H9 (cell line): ENCODE data around the gene EGLN3. TPM values are rescaled to one million over a fixed set of nuclear protein-coding genes. Genes with fewer than 3 reads are reported as not detected.

ENCODE experiments used
- DNase-seq: peaks from one replicate; pipeline ENCODE4 v3.0.0-alpha.2; 2017
- H2AFZ ChIP-seq: one replicate; pipeline ENCODE4 v1.6.1; 2013; ENCODE audit warnings: mild to moderate bottlenecking, low read length, control low read depth, moderate library complexity
- H2AK5ac ChIP-seq: 2 replicates; pipeline ENCODE4 v1.6.1; 2013; ENCODE audit warnings: low read length, control low read depth, mixed read lengths; ENCODE audit not compliant: insufficient read length
- H2BK120ac ChIP-seq: one replicate; pipeline ENCODE4 v1.6.1; 2013; ENCODE audit warnings: low read depth, mild to moderate bottlenecking, low read length, control low read depth, inconsistent platforms; ENCODE audit not compliant: poor library complexity, severe bottlenecking
- H2BK12ac ChIP-seq: 2 replicates; pipeline ENCODE4 v1.6.1; 2013; ENCODE audit warnings: low read length, control low read depth, mixed read lengths, low read depth; ENCODE audit not compliant: insufficient read length
- H2BK15ac ChIP-seq: 2 replicates; pipeline ENCODE4 v1.6.1; 2013; ENCODE audit warnings: low read depth, low read length, control low read depth
- H2BK20ac ChIP-seq: one replicate; pipeline ENCODE4 v1.6.1; 2013; ENCODE audit warnings: low read depth, mild to moderate bottlenecking, low read length, control low read depth, inconsistent platforms; ENCODE audit not compliant: poor library complexity, severe bottlenecking
- H2BK5ac ChIP-seq: 2 replicates; pipeline ENCODE4 v1.6.1; 2013; ENCODE audit warnings: low read length, control low read depth, mixed read lengths; ENCODE audit not compliant: insufficient read length
- H3K14ac ChIP-seq: 2 replicates; pipeline ENCODE4 v1.6.1; 2013; ENCODE audit warnings: low read length, control low read depth; ENCODE audit not compliant: insufficient read depth
- H3K18ac ChIP-seq: 2 replicates; pipeline ENCODE4 v1.6.1; 2013; ENCODE audit warnings: low read depth, mild to moderate bottlenecking, mixed read lengths, low read length, control low read depth; ENCODE audit not compliant: insufficient read length
- H3K23ac ChIP-seq: 2 replicates; pipeline ENCODE4 v1.6.1; 2013; ENCODE audit warnings: low read length, control low read depth, mixed read lengths, low read depth; ENCODE audit not compliant: insufficient read length
- H3K23me2 ChIP-seq: 2 replicates; pipeline ENCODE4 v1.6.1; 2013; ENCODE audit warnings: low read depth, mild to moderate bottlenecking, mixed read lengths, low read length, control low read depth; ENCODE audit not compliant: insufficient read length, poor library complexity, severe bottlenecking
- H3K27ac ChIP-seq: 2 replicates; pipeline ENCODE4 v1.5.1; 2013; ENCODE audit warnings: low read length, control low read depth, mixed read lengths, low read depth; ENCODE audit not compliant: insufficient read length
- H3K27me3 ChIP-seq: 2 replicates; pipeline ENCODE4 v1.6.1; 2013; ENCODE audit warnings: low read length, control low read depth, inconsistent platforms; ENCODE audit not compliant: insufficient read depth
- H3K4ac ChIP-seq: 2 replicates; pipeline ENCODE4 v1.6.1; 2013; ENCODE audit warnings: low read depth, mild to moderate bottlenecking, control low read depth, inconsistent platforms, low read length, moderate library complexity
- H3K4me1 ChIP-seq: 2 replicates; pipeline ENCODE4 v1.6.1; 2013; ENCODE audit warnings: low read length, control low read depth, inconsistent platforms; ENCODE audit not compliant: insufficient read depth
- H3K4me2 ChIP-seq: 2 replicates; pipeline ENCODE4 v1.6.1; 2013; ENCODE audit warnings: low read length, control low read depth, mixed read lengths; ENCODE audit not compliant: insufficient read length, insufficient read depth
- H3K56ac ChIP-seq: 2 replicates; pipeline ENCODE4 v1.6.1; 2013; ENCODE audit warnings: low read depth, mild to moderate bottlenecking, mixed read lengths, low read length, control low read depth; ENCODE audit not compliant: insufficient read length
- H3K79me1 ChIP-seq: 2 replicates; pipeline ENCODE4 v1.6.1; 2013; ENCODE audit warnings: low read depth, mild to moderate bottlenecking, moderate library complexity, low read length, control low read depth, inconsistent platforms; ENCODE audit not compliant: insufficient read depth, poor library complexity, severe bottlenecking
- H3K79me2 ChIP-seq: 2 replicates; pipeline ENCODE4 v1.6.1; 2013; ENCODE audit warnings: low read length, control low read depth, inconsistent platforms; ENCODE audit not compliant: insufficient read depth
- H3K9ac ChIP-seq: 2 replicates; pipeline ENCODE4 v1.6.1; 2013; ENCODE audit warnings: low read length, control low read depth, mixed read lengths; ENCODE audit not compliant: insufficient read length; ENCODE audit errors: extremely low read depth
- H3K9me3 ChIP-seq: one replicate; pipeline ENCODE4 v1.6.1; 2013; ENCODE audit warnings: low read depth, low read length, inconsistent platforms; ENCODE audit not compliant: control insufficient read depth
- H3T11ph ChIP-seq: one replicate; pipeline ENCODE4 v1.6.1; 2013; ENCODE audit warnings: mild to moderate bottlenecking, low read length, control low read depth, inconsistent platforms
- H4K20me1 ChIP-seq: one replicate; pipeline ENCODE4 v1.6.1; 2013; ENCODE audit not compliant: control insufficient read depth, insufficient read length, insufficient read depth
- H4K5ac ChIP-seq: 2 replicates; pipeline ENCODE4 v1.6.1; 2013; ENCODE audit warnings: low read depth, mild to moderate bottlenecking, mixed read lengths, low read length, control low read depth; ENCODE audit not compliant: insufficient read length
- H4K8ac ChIP-seq: replicated peaks from 2 replicates; pipeline ENCODE4 v1.6.1; 2013; ENCODE audit warnings: low read length, control low read depth, mixed read lengths, low read depth; ENCODE audit not compliant: insufficient read length
- H4K91ac ChIP-seq: 2 replicates; pipeline ENCODE4 v1.6.1; 2013; ENCODE audit warnings: low read depth, mild to moderate bottlenecking, moderate library complexity, mixed read lengths, low read length, control low read depth; ENCODE audit not compliant: insufficient read length
- H3K27ac Mint-ChIP-seq, 3 experiments: 2 replicates in 2 of 3; 3 replicates in 1 of 3; pipeline ENCODE4 v1.8.0; 2020 to 2021; ENCODE audit warnings: mixed read lengths in 3 of 3, mild to moderate bottlenecking in 1 of 3, moderate library complexity in 1 of 3
- H3K27me3 Mint-ChIP-seq: 2 replicates; pipeline ENCODE4 v1.8.0; 2021; ENCODE audit warnings: low read depth, mild to moderate bottlenecking, moderate library complexity, mixed read lengths
- H3K36me3 Mint-ChIP-seq, 3 experiments: 2 replicates in 2 of 3; 3 replicates in 1 of 3; pipeline ENCODE4 v1.8.0; 2020 to 2021; ENCODE audit warnings: low read depth in 3 of 3, mixed read lengths in 3 of 3; ENCODE audit not compliant: insufficient read depth in 1 of 3
- H3K4me1 Mint-ChIP-seq, 2 experiments: 2 replicates each; pipeline ENCODE4 v1.8.0; 2020; ENCODE audit warnings: mixed read lengths in 2 of 2
- H3K4me3 Mint-ChIP-seq, 2 experiments: 2 replicates in 1 of 2; 3 replicates in 1 of 2; pipeline ENCODE4 v1.8.0; 2020 to 2021; ENCODE audit warnings: mild to moderate bottlenecking in 2 of 2, mixed read lengths in 2 of 2, moderate library complexity in 1 of 2
- H3K9me3 Mint-ChIP-seq, 2 experiments: 2 replicates in 1 of 2; 3 replicates in 1 of 2; pipeline ENCODE4 v1.8.0; 2020; ENCODE audit warnings: mild to moderate bottlenecking in 2 of 2, mixed read lengths in 2 of 2, moderate library complexity in 1 of 2
- CTCF ChIP-seq: fragments of 200-600 bp; sonication (generic); conservative IDR thresholded peaks from 3 replicates; pipeline ENCODE4 v1.8.0; 2021; ENCODE audit warnings: antibody characterized with exemption, mild to moderate bottlenecking
- WGBS: extraction: QIAGEN DNeasy Blood & Tissue Kit; methylation state at CpG from one replicate; pipeline ENCODE4 v1.1.7; 2013; ENCODE audit warnings: missing lambda C conversion rate, low lambda C conversion rate, mixed read lengths; ENCODE audit not compliant: insufficient read length; ENCODE audit errors: extremely low coverage; 5-methylcytosine and 5-hydroxymethylcytosine counted together
- total RNA-seq: library from RNA; stranded (reverse); gene quantifications from 2 replicates; pipeline ENCODE4 v1.2.1, GENCODE V29; 2021

The EGLN3 gene
- total RNA-seq, 1 experiment from 2014 or later: 19.8 TPM

- Histone ChIP-seq H3K18ac (no peak overlapping the region), H4K91ac (no peak overlapping the region), H3K9me3 (no peaks in the 10 kb centered on the region), H2BK20ac (no peak overlapping the region), H3K27ac (no peak overlapping the region), H3K23me2 (no peaks in the 10 kb centered on the region), H3K4me1 (peaks cover 9% of the 10 kb centered on the region; the same call in 1 of the 2 replicates), H3K23ac (no peak overlapping the region), H2BK120ac (no peak overlapping the region), H3K4ac (no peak overlapping the region), H3K79me1 (no peaks in the 10 kb centered on the region), H2AK5ac (no peak overlapping the region), H4K20me1 (no peaks in the 10 kb centered on the region), H3K9ac (no peak overlapping the region), H4K5ac (no peak overlapping the region), H2BK5ac (no peak overlapping the region), H4K8ac (no peak overlapping the region), H3K4me2 (no peak overlapping the region), H3K27me3 (no peaks in the 10 kb centered on the region), H2AFZ (no peak overlapping the region), H3T11ph (no peak overlapping the region), H2BK12ac (no peak overlapping the region), H3K79me2 (no peaks in the 10 kb centered on the region; the same call in 1 of the 2 replicates), H3K56ac (no peak overlapping the region), H3K14ac (no peak overlapping the region), H2BK15ac (no peak overlapping the region)
- no CpG with 5 or more reads among the region's 2 CpGs for WGBS
- no peak for TF ChIP-seq CTCF
- peaks cover 44 to 45% of the 10 kb centered on the region in 2 experiments for H3K4me1 Mint-ChIP-seq
- H3K27me3 Mint-ChIP-seq: no peaks in the 10 kb centered on the region
- H3K27ac Mint-ChIP-seq: no peak overlapping the region
- peaks cover 21 to 53% (median 46%) of the 10 kb centered on the region in 3 experiments for H3K36me3 Mint-ChIP-seq
- H3K9me3 Mint-ChIP-seq: no peaks in the 10 kb centered on the region
- no peak overlapping the region for H3K4me3 Mint-ChIP-seq
- DNase-seq: no peak
These were observed 21.0 kb downstream of the EGLN3 start for GRCh38 chr14:33929799-33930408.
